ENCODE measurements around the gene WAS.
"Not testable (repeated sequence)": the region's sequence is repeated elsewhere in the genome, so short reads cannot be mapped to it uniquely, and the experiment has no call there.

The WAS gene

GRCh38 chrX:48688531-48689150 lies 5.0 kb downstream of the WAS start:
- no peak for DNase-seq

- no peak for DNase-seq
Measured at GRCh38 chrX:48689208-48689920, 5.8 kb downstream of the WAS start.

DNA sequence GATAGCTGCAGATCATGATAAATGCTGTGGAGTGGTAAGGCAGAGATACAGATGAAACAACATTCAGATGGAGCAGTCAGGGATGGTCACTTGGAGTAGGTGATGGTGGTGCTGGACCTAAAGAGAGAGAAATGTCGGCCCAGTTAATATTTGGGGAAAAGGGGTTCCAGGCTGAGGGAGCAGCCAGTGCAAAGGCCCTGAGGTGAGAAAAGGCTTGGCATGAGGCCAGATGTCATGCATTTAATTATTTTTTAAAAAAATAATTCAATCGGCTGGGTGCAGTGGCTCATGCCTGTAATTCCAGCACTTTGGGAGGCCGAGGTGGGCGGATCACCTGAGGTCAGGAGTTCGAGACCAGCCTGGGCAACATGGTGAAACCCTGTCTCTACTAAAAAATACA lies 8.1 kb downstream of the WAS start:
- DNase-seq = not testable (repeated sequence)

- no peak for DNase-seq
Measured at GRCh38 chrX:48694776-48695533, 11.4 kb downstream of the WAS start.

DNA sequence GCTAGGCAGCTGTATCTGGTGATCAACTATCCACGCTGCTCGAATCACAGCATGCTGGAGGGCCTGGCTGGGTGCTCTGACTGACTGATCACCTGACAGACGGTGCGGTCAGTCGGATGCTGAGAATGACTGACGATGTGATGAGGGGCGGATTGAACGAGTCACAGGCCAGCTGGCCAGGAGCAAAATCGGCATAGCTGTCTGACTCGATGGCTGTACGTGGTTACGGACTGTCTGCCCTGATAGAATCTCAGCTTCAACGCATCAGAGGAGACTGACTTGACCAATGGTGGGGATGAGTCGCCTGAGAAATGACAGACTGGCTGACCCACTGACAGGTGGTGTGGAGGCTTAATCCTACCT lies 11.9 kb downstream of the WAS start:
- no peak for DNase-seq

DNA sequence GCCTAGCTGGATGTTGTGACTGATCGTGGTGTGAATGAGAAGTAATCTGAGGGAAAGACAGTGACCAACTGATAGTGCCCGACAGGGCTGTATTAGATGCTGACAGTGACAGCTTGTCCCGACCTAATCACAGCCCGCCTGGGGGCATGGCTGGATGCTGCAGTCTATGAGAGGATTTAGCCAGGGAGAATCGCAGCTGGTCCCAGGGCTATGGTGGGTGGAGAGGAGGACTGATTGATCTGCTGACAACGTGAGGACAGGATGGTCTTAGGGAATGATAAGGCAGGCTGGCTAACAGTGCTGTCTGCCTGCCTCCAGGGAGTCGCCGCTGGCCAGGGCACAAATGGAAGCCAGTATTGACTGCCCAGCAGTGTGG lies 12.3 kb downstream of the WAS start:
- no peak for DNase-seq

- DNase-seq = peak; percentile 86
Measured at GRCh38 chrX:48696301-48696908, 12.8 kb downstream of the WAS start, which contains the start of gene SUV39H1. TSS of gene SUV39H1 (plus strand) at chrX:48696734. CDS start at chrX:48696785, 51 bp downstream.

GRCh38 chrX:48696909-48697727 lies 13.5 kb downstream of the WAS start:
- peak; percentile 67 for DNase-seq

DNA sequence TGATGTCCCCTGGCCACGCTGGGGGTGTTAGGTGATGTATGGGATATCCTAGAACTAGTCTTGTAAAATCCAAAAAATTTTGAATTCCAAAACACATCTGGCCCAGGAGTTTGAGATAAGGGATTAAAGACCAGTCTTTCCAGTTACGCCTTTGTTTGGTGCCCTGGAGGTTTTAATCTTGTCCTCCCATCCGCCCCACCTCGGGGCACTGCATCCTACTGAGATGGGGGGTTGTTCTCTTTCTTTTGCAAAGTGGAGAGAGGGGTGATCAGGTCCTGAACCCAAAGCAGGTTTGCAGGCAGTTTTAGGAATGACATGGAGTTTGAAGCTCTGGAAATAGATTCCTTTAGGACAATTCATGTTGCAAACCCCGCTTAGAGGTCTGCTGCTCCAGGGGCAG lies 14.7 kb downstream of the WAS start:
- no peak for DNase-seq

- DNase-seq = no peak
Measured at GRCh38 chrX:48700246-48700645, 16.6 kb downstream of the WAS start.

DNA sequence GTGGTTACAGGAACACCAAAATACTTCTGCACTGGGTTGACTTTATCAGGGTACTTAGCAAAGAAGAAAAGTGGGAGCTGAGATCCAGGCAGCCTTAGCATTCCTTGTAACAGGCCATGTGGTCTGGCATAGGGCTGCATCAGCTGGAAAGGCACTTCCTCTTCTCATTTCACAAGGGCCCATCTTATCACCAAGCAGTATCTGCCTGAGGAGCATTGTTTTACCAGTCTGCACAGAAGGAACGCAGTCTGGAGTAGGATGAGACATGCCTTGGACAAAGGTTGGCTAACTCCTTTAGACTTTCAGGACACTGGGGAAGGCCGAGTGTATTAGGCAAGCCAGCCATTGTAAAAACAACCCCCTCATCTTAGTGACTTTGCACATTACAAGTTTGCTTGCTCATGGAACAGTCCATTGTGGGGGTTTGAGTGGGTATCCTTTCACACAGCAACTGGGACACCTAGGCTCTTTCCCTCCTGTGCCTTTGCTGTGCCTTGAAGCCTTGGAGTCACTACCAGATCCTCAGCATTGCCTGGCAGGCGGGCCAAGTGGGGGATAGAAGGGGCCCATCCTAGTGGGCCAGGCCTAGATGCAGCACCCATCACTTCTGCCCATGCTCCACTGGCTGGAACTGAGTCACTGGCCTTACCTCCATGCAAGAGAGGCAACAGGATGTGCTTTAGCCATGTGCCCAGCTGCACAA lies 17.5 kb downstream of the WAS start:
- DNase-seq = no peak

DNA sequence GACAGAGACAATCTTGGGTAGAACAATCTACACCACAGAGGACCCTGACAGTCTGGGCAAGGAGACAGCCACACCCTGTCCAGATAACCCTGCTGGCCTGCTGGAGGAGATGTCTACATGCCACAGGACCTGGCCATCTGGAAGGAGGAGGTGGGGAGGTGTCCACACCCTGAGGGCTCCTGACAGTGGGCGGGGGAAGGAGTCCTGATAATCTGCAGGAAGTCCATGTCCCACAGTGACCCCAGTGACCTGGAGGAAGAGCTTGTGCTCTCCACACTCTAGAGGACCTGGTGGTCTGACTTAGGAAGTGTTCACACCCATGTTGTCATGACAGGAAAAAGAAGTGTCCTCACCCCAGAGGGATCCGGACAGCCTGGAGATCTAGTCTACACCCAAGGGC lies 18.4 kb downstream of the WAS start:
- DNase-seq = no peak

GRCh38 chrX:48702716-48703115 lies 19.1 kb downstream of the WAS start:
- DNase-seq = no peak

DNA sequence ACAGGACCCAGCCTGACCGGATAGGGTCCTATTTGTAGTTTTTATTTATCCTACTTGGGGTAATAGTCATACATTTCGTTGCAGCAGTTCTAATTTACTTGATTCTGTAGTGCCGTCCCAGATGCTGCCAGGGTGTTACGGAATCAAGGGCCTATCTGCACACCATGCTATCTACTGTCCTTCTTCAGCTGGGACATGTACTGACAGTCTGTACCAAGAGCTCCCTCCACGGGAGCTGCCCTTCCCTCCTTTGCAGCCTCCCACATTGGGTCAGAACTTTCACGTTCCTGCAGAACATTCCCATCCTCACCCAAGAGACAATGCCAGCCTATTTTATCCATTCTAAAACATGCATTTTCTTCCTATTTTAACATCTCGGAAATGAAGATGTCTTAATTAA lies 19.6 kb downstream of the WAS start:
- DNase-seq = no peak

GRCh38 chrX:48703642-48704481 lies 20.3 kb downstream of the WAS start:
- no peak for DNase-seq

- no peak for DNase-seq
Measured at GRCh38 chrX:48705871-48706270, 22.3 kb downstream of the WAS start.

GRCh38 chrX:48709522-48710112 lies 26.0 kb downstream of the WAS start:
- DNase-seq = no peak

DNA sequence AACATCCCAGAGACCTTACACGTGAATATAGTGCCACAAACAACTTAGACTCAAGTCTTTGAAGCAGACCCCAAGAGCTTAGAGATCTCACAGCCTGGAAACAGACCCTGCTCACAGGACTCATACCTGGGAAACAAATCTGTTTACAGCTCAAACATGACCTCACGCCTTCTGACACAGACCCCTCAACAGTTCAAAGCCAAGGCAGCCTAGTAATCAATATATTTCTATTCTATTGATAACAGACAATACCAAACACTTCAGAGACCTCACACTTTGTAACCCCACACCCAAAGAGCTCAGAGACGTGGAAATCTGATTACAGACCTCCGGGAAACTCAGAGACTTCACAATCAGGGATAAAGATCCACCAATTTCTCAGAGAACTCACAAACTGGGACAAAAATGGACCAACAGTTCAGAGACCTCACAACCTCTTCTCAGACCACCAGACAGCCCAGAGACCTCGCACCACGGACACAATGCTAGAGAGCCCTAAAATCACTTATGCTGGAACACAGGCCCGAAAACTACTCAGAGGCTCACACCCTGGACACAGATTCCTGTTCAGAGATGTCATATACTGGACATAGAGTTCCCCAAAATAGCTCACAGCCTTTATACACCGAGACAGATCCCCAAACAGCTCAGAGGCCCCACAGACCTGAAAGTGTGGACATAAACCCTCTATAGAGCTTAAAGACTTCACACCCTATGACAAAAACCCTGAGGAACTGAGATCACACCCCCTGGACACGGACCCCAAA lies 27.7 kb downstream of the WAS start:
- DNase-seq = no peak

DNA sequence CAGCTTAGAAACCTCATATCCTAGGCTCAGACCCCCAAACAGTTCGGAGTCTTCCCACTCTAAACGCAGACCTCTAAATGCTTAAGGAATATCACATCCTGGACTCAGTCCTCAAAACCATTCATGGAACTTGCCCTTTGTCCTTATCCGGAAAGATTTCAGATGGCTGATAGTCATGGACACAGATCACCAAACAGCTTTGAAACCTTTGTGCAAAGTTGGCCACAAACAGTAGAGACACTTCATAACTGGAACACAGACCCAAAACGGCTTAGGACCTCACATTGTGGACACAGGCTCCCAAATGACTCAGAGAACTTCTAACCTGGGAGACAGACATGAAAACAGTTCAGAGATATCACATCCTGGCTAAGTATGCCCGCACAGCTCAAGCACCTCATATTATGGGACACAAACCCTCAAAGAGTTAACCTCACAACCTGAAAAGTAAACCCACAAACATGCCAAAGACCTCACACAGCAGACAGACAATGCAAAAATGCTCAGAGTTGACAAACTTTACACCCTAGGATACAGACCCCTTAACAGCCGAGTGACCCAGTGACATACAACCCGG lies 28.4 kb downstream of the WAS start:
- DNase-seq = no peak

DNA sequence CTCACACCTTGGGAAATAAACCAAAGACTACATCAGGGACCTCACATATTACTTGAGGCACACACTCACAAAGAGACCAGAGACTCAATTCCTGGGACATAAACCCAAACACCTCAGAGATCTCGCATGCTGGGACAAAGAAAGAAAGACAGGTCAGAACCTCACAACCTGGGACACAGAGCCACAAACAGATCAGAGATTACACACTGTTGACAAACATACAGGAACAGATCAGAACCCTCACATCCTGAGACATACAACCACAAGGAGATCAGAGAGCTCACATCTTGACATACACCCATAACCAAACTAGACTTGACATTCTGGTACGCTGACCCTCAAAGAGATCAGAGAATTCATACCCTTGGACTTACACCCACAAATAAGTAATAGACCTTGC lies 30.2 kb downstream of the WAS start:
- no peak for DNase-seq
